NCI-H2081 treated with DMSO at 0.1 percent for 48 hours (cell line): ENCODE measurements around the gene NDRG2.

Source experiments
- DNase-seq: peaks from one replicate; lab custom pipeline; 2025; lab: John Stamatoyannopoulos, UW

The NDRG2 gene

DNA sequence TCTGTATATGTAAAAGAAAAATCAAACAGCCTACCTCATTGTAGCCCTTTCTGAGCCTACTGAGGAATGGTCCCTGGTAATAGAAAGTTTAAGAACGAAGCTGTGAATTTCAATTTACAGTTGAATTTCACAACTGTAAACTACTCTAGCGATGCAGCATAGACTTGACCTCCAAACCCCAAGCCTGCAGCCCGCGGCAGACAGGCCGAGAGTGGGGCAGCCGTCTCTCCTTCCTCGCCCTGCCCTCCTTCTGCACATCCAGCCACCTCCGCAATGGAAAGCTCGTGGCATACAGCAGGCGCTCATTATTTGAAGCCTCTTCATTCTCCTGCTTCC, 54.2 kb downstream of the NDRG2 start:
- no peak for DNase-seq

DNA sequence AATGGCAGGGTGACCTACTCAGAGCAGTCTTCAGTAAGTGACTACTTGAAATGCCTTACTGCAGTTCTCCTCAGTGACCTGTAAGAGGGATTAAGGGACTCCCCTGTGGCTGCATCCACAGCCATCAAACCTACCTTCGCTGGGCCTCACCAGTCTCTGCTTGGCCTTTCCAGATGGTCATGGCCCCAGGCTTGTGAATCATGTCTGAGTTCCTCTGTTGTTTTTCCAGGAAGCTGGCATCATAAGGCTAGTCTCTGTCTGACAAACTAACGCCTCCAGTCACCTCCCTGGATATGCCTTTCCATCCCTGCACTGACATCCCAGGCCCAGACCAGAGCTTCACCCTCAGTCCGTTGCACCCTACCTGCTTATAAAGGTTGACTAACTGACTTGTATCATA, 55.5 kb downstream of the NDRG2 start:
- no peak for DNase-seq
